ENCODE data around the gene GORAB.

- TF ChIP-seq POLR2A (IDR thresholded peaks at IDR 0.05; ENCODE audit: low read length) (no peak), CTCF (IDR thresholded peaks at IDR 0.05) (no peak), MAFK (IDR thresholded peaks at IDR 0.05; ENCODE audit: partially characterized antibody) (no peak), NFE2L2 (conservative IDR thresholded peaks at IDR 0.05; ENCODE audit: low read length) (no peak), JUN (IDR thresholded peaks at IDR 0.05) (no peak), FOSL2 (IDR thresholded peaks at IDR 0.05) (no peak), FOSL2 (CRISPR knock-in tag; IDR thresholded peaks at IDR 0.05) (no peak), CBX2 (IDR thresholded peaks at IDR 0.05; ENCODE audit: borderline replicate concordance, low read depth) (no peak), NR3C1 (IDR thresholded peaks at IDR 0.05) (no peak), REST (IDR thresholded peaks at IDR 0.05) (no peak), BHLHE40 (IDR thresholded peaks at IDR 0.05; ENCODE audit: low read depth, low read length) (no peak), E2F6 (IDR thresholded peaks at IDR 0.05; ENCODE audit: borderline replicate concordance, low read depth) (no peak), RFX5 (IDR thresholded peaks at IDR 0.05) (no peak), GATA3 (IDR thresholded peaks at IDR 0.05; ENCODE audit: borderline replicate concordance) (no peak)
Measured at GRCh38 chr1:170555370-170555769, 23.4 kb downstream of the GORAB start.
